ENCODE measurements around the gene ADH6.
"Not testable (repeated sequence)": the region's sequence is repeated elsewhere in the genome, so short reads cannot be mapped to it uniquely, and the experiment has no call there.

Gene ADH6

DNA sequence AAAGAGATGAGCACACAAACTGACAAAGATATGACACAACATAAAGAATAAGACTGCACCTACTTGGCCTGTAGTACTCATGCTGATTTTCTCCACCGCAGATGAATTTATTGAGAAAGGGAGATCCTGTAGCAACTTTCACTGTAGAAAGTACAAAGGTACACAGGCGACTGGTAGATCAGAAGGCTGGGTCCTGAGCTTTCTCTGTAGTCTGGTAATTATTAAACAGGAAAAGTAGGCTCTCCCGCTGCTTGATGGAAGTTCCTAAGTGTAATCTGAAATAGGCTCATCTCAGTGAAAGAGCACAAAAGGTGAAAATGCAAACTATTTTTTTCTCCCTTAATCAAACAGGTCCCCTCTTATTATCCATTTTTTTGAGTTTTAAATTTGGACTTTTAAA is at the start of gene ADH6:
Gene ADH6 (minus strand): TSS at position 175 of the 400 bp plus-strand sequence. CDS start 94 bp downstream, at position 81.
- H3K36me3 ChIP-seq (ENCODE audit: control insufficient read depth, insufficient read depth, low read length): no peaks in the 10 kb centered on the region
- no peak within 1 kb of the TSS for H3K9ac ChIP-seq (ENCODE audit: low read depth, low read length)
- H3K4me3 ChIP-seq (ENCODE audit: low read depth, low read length): no peak within 1 kb of the TSS

DNA sequence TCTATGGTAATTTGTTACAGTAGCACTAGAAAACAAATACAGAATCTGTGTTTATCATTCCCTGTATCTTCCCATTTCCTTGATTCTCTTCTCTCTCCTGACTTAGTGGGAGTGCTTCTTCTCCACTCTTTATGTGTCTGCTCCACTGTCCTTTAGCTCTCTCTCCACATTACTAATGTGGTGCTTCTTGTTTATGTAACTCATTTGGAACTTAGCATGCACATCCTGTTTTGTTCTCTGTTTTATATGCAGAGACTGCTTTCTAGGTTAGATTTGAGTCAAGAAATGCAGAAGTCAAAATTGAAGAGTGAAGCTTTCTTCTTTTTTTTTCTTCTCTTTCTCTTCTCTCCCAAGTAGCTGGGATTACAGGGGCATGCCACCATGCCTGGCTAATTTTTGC is 45.9 kb upstream of the ADH6 start:
- Histone ChIP-seq H3K9ac (ENCODE audit: low read depth, low read length) (no peak overlapping the region), H3K4me1 (ENCODE audit: control insufficient read depth, insufficient read depth, low read length) (no peaks in the 10 kb centered on the region)

More for the DNA sequence above, at the start of gene ADH6:
- H3K27me3 ChIP-seq (ENCODE audit: control insufficient read depth, insufficient read depth, low read length): no peaks in the 10 kb centered on the region
- H3K4me1 ChIP-seq (ENCODE audit: control insufficient read depth, insufficient read depth, low read length): peaks cover 23% of the 10 kb centered on the region
- peak within 1 kb of the TSS; percentile 58 for H3K27ac ChIP-seq (ENCODE audit: low read depth, low read length)
- no peaks in the 10 kb centered on the region for H3K9me3 ChIP-seq (ENCODE audit: control insufficient read depth, insufficient read depth, low read length)

DNA sequence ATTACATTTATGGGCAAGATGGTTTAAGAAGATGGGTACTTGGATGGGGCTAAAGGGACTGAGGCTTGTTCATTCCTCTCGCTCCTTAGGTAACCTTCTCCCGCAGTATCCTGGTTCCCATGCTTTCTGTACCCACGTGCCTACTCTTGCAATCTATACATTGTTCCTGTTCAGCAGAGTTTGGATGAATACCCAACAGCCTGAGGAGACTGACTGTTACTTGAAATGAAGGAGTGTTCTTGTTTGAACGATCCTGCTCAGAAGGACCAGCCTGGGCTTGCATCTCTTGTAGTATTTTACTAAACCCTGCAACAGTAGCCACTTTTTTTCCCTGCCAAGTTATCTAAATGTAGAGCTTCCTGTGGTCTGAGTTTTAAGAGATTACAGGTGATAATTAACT is 33.7 kb upstream of the ADH6 start:
- Histone ChIP-seq H3K9me3 (ENCODE audit: control insufficient read depth, insufficient read depth, low read length) (no peaks in the 10 kb centered on the region), H3K4me1 (ENCODE audit: control insufficient read depth, insufficient read depth, low read length) (no peaks in the 10 kb centered on the region), H3K4me3 (ENCODE audit: low read depth, low read length) (no peak overlapping the region), H3K27me3 (ENCODE audit: control insufficient read depth, insufficient read depth, low read length) (no peaks in the 10 kb centered on the region), H3K9ac (ENCODE audit: low read depth, low read length) (no peak overlapping the region), H3K27ac (ENCODE audit: low read depth, low read length) (no peak overlapping the region), H3K36me3 (ENCODE audit: control insufficient read depth, insufficient read depth, low read length) (no peaks in the 10 kb centered on the region)

More for the DNA sequence above, 45.9 kb upstream of the ADH6 start:
- H3K27me3 ChIP-seq (ENCODE audit: control insufficient read depth, insufficient read depth, low read length): no peaks in the 10 kb centered on the region
- H3K27ac ChIP-seq (ENCODE audit: low read depth, low read length): no peak overlapping the region
- no peaks in the 10 kb centered on the region for H3K36me3 ChIP-seq (ENCODE audit: control insufficient read depth, insufficient read depth, low read length)
- no peak overlapping the region for H3K4me3 ChIP-seq (ENCODE audit: low read depth, low read length)
- no peaks in the 10 kb centered on the region for H3K9me3 ChIP-seq (ENCODE audit: control insufficient read depth, insufficient read depth, low read length)

DNA sequence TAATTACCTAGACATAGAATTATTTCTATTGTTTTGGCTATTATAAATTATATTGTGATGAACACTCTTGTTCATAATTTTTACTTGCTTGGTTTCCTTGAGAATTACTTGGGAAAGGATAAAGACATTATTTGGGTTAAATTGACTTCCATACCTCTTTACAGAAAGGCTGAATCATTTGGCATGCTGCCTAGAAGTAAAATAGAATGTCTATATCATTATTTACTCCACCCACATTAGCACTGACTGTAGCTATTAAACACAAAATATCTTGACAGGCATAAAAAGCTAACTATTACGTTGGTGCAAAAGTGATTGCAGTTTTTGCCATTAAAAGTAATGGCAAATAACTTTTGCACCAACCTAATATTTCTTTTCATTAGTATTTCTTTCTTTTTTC is 29.7 kb upstream of the ADH6 start:
- no peak overlapping the region for H3K4me3 ChIP-seq (ENCODE audit: low read depth, low read length)
- no peaks in the 10 kb centered on the region for H3K36me3 ChIP-seq (ENCODE audit: control insufficient read depth, insufficient read depth, low read length)
- no peaks in the 10 kb centered on the region for H3K4me1 ChIP-seq (ENCODE audit: control insufficient read depth, insufficient read depth, low read length)
- no peaks in the 10 kb centered on the region for H3K9me3 ChIP-seq (ENCODE audit: control insufficient read depth, insufficient read depth, low read length)
- no peak overlapping the region for H3K27ac ChIP-seq (ENCODE audit: low read depth, low read length)
- H3K27me3 ChIP-seq (ENCODE audit: control insufficient read depth, insufficient read depth, low read length): no peaks in the 10 kb centered on the region
- H3K9ac ChIP-seq (ENCODE audit: low read depth, low read length): no peak overlapping the region

DNA sequence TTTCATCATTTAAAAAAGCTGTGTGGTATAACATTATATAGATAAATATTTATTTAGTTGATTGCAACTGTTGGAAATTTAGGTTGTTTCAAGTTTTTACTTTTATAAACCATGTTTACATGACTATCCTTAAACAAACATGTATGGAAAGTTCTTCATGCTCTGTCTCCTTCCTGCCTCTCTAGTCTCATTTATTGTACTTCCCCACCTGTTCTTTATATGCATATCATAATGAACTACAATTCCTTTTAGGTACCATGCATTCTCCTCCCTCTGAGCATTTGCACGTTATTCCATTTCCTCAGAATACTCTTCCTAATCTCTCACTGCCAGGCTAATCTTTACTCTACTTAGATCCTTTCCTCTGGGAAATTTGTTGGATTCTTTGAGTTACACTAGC is 16.9 kb upstream of the ADH6 start:
- Histone ChIP-seq H3K27ac (ENCODE audit: low read depth, low read length) (no peak overlapping the region), H3K9ac (ENCODE audit: low read depth, low read length) (no peak overlapping the region), H3K27me3 (ENCODE audit: control insufficient read depth, insufficient read depth, low read length) (no peaks in the 10 kb centered on the region), H3K4me3 (ENCODE audit: low read depth, low read length) (no peak overlapping the region), H3K36me3 (ENCODE audit: control insufficient read depth, insufficient read depth, low read length) (no peaks in the 10 kb centered on the region), H3K9me3 (ENCODE audit: control insufficient read depth, insufficient read depth, low read length) (no peaks in the 10 kb centered on the region; the same call in 1 of the 2 replicates), H3K4me1 (ENCODE audit: control insufficient read depth, insufficient read depth, low read length) (no peaks in the 10 kb centered on the region)

DNA sequence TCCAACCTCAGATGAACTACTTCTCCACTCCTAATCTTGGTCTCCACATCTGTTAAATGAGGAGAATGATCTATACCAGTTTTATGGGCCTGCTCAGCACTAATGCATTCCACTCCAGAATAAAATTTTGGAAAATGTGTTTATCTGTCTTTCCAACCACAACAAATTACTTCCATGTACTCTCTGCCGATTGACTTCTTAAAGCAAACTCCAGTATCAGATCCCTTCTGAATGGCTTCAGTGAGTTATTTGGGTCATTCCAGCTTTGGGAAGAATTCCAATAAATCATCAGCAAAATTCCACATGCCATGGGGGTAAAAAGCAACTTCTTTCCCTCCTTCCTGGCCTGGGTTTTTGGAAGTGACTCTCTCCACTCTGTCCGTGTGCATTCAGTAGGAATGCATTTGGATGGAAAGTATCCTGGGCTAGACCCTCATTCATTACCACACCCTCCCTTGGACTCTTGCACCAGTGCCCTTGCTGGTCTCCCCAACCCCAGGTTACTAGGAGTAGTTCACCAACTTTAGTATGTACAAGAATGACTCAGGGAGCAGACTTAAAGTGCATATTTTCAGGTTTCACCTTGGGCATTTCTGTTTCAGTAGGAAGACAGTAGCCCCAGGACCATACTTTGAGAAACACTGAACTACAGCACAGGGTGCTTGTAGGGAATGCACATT is 15.4 kb upstream of the ADH6 start:
- Histone ChIP-seq H3K36me3 (ENCODE audit: control insufficient read depth, insufficient read depth, low read length) (no peaks in the 10 kb centered on the region), H3K9me3 (ENCODE audit: control insufficient read depth, insufficient read depth, low read length) (no peaks in the 10 kb centered on the region; the same call in 1 of the 2 replicates), H3K9ac (ENCODE audit: low read depth, low read length) (no peak overlapping the region)

DNA sequence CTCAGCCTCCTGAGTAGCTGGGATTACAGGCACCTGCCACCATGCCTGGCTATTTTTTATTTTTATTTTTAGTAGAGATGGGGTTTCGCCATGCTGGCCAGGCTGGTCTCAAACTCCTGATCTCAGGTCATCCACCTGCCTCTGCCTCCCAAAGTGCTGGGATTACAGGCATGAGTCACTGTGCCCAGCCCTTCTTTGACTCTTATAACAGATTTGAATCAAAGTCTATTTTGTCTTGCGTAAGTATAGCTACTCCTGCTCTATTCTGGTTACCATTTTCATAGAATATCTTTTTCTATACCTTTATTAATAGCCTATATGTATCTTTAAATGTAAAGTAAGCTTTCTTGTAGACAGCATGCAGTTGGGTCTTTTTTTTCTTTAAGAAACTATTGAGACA is 14.4 kb upstream of the ADH6 start:
- H3K9me3 ChIP-seq (ENCODE audit: control insufficient read depth, insufficient read depth, low read length); H3K27me3 ChIP-seq (ENCODE audit: control insufficient read depth, insufficient read depth, low read length); H3K4me1 ChIP-seq (ENCODE audit: control insufficient read depth, insufficient read depth, low read length); H3K27ac ChIP-seq (ENCODE audit: low read depth, low read length); H3K9ac ChIP-seq (ENCODE audit: low read depth, low read length); H3K4me3 ChIP-seq (ENCODE audit: low read depth, low read length); H3K36me3 ChIP-seq (ENCODE audit: control insufficient read depth, insufficient read depth, low read length): not testable (repeated sequence)

More for the DNA sequence above, 15.4 kb upstream of the ADH6 start:
- Histone ChIP-seq H3K4me3 (ENCODE audit: low read depth, low read length) (no peak overlapping the region), H3K4me1 (ENCODE audit: control insufficient read depth, insufficient read depth, low read length) (no peaks in the 10 kb centered on the region), H3K27me3 (ENCODE audit: control insufficient read depth, insufficient read depth, low read length) (no peaks in the 10 kb centered on the region), H3K27ac (ENCODE audit: low read depth, low read length) (no peak overlapping the region)

DNA sequence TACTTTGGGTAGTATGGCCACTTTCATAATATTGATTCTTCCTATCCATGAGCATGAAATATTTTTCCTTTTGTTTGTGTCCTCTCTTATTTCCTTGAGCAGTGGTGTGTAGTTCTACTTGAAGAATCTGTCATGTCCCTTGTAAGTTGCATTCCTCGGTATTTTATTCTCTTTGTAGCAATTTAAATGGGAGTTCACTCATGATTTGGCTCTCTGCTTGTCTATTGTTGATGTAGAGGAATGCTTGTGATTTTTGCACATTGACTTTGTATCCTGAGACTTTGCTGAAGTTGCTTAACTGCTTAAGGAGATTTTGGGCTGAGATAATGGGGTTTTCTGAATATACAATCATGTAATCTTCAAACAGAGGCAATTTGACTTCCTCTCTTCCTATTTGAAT is 9.7 kb upstream of the ADH6 start:
- H3K4me1 ChIP-seq (ENCODE audit: control insufficient read depth, insufficient read depth, low read length); H3K9ac ChIP-seq (ENCODE audit: low read depth, low read length); H3K9me3 ChIP-seq (ENCODE audit: control insufficient read depth, insufficient read depth, low read length); H3K27me3 ChIP-seq (ENCODE audit: control insufficient read depth, insufficient read depth, low read length); H3K27ac ChIP-seq (ENCODE audit: low read depth, low read length); H3K4me3 ChIP-seq (ENCODE audit: low read depth, low read length); H3K36me3 ChIP-seq (ENCODE audit: control insufficient read depth, insufficient read depth, low read length): not testable (repeated sequence)

DNA sequence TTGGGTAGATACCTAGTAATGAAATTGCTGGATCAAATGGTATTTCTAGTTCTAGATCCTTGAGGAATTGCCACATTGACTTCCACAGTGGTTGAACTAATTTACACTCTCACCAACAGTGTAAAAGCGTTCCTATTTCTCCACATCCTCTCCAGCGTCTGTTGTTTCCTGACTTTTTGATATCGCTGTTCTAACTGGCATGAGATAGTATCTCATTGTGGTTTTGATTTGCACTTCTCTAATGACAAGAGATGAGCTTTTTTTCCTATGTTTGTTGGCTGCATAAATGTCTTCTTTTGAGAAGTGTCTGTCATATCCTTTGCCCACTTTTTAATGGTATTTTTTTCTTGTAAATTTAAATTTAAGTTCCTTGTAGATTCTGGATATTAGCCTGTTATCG is 8.6 kb upstream of the ADH6 start:
- not testable (repeated sequence) for H3K4me3 ChIP-seq (ENCODE audit: low read depth, low read length); H3K9ac ChIP-seq (ENCODE audit: low read depth, low read length); H3K27ac ChIP-seq (ENCODE audit: low read depth, low read length); H3K4me1 ChIP-seq (ENCODE audit: control insufficient read depth, insufficient read depth, low read length); H3K36me3 ChIP-seq (ENCODE audit: control insufficient read depth, insufficient read depth, low read length); H3K27me3 ChIP-seq (ENCODE audit: control insufficient read depth, insufficient read depth, low read length); H3K9me3 ChIP-seq (ENCODE audit: control insufficient read depth, insufficient read depth, low read length)

DNA sequence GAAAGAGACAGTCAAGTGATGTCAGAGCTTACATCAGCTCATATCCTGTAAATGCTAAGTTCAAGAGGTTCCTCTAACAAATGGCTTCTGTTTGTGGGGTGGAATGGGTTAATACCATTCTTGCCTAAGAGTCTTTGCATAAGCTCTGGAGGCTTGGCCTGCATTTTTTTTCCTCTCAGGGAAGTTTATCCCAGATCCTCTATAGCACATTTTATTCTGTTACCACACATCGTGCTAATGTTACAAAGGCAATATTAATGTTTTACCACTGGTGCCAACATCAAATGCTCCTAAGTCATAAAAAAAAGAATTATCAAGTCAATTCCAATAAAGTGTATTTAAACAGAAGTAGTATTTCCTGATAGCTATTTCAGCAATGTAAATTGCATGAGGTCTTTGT is 2.9 kb upstream of the ADH6 start:
- Histone ChIP-seq H3K27me3 (ENCODE audit: control insufficient read depth, insufficient read depth, low read length) (no peaks in the 10 kb centered on the region), H3K9ac (ENCODE audit: low read depth, low read length) (no peak overlapping the region), H3K27ac (ENCODE audit: low read depth, low read length) (peak overlapping the region; percentile 16), H3K4me3 (ENCODE audit: low read depth, low read length) (no peak overlapping the region), H3K4me1 (ENCODE audit: control insufficient read depth, insufficient read depth, low read length) (peaks cover 23% of the 10 kb centered on the region), H3K36me3 (ENCODE audit: control insufficient read depth, insufficient read depth, low read length) (no peaks in the 10 kb centered on the region), H3K9me3 (ENCODE audit: control insufficient read depth, insufficient read depth, low read length) (no peaks in the 10 kb centered on the region)

DNA sequence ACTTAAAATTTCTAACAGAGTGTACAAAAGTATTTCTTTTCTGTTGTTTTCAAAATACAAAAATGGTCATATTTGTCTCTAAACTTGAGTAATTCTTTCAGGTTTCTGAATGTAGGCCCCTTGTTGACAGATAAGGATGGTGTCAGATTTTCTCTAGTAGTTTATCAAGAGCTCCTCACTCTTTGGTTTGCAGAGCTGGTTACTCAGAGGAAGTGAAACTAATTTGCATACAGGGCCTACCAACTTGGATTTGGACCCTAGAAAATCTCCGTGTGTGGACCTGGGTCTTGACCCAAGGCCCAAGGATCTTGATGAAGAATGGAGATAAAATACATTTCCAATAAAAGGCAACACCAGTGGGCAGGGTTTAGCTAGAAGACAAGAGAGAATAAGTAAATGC is 433 bp upstream of the ADH6 start:
- Histone ChIP-seq H3K4me3 (ENCODE audit: low read depth, low read length) (no peak overlapping the region), H3K27ac (ENCODE audit: low read depth, low read length) (peak overlapping the region; percentile 58), H3K9ac (ENCODE audit: low read depth, low read length) (no peak overlapping the region), H3K9me3 (ENCODE audit: control insufficient read depth, insufficient read depth, low read length) (no peaks in the 10 kb centered on the region), H3K27me3 (ENCODE audit: control insufficient read depth, insufficient read depth, low read length) (no peaks in the 10 kb centered on the region), H3K4me1 (ENCODE audit: control insufficient read depth, insufficient read depth, low read length) (peaks cover 23% of the 10 kb centered on the region), H3K36me3 (ENCODE audit: control insufficient read depth, insufficient read depth, low read length) (no peaks in the 10 kb centered on the region)
